Head of caudate nucleus (tissue), 42 donors: Measurements from ENCODE around the gene MAD1L1.
A peak's percentile ranks its signal among the peaks of the same experiment; 100 is the strongest.

Experiments used
- DNase-seq, 42 donors: peaks; one replicate each; pipeline versions ENCODE4 v3.0.0 to v3.0.0-alpha.2; 2020 to 2021; ENCODE audit warnings: mixed read lengths in 7 of 42
- intact Hi-C: fragments of 100-400 bp; cut with DNase I; formaldehyde crosslinking; loops from one replicate; pipeline ENCODE4 v1.15.0; 2022

The MAD1L1 gene

DNA sequence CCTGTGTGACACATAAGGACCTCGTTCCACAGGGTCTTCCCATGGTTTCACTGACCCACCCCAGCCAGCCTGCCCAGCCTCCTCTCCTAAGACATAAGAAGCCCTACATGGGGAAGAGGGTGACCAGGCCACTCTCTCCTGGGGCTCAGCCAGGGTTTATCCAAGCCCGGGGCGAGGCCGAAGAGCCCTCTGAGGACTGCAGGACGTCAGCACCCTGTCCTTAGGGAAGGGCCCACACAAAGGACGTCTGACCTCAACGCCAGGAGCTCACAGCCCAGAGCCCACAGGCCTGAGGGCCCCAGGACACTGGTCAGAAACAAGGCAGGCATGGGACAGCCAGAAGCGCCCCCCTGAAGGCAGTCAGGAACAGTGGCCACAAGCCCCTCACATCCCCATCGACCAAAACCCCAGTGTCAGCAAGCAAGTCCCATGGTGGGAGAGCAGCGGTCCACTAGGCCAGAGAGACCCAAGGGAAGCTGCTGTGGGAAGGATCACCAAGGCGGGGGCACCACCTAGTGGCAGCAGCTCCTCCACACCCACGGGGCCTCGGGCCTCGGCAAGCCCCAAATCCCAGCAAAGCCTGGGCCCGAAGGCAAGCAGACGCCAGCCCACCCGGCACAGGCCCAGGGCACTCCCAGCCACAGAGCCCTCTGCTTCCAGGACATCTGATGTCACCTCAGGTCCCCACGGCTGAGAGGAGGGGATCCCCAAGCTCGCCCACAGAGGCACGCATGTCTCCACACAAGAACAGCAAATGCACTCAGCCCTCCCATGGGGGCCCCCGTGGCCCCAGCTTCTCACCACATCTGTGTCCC, 23.4 kb downstream of the MAD1L1 start:
- peak; percentile 71 to 94 (median 85) for DNase-seq
- intact Hi-C loops: loop anchor here (10.0 kb wide), 2 partner anchors 545 to 635 kb away; partner anchors contain the start of gene PSMG3

DNA sequence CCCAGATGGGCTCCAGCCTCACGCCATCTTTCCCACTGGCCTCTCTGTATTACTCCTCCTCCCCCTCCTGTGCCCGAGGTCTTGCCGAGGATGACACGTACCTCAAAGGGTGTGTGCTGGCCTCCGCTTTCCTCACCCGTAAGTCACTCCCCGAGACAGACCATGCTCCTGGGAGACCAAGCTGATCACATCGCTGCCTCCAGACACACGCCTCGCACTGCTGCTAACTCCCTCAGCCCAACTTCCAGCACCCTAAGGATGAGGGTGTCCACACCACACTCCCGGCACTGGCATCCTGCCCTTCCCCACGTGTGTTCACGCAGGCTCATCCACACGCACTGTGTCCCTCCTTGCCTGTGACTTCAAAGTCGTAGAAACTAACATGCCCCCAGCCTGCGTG, 24.0 kb downstream of the MAD1L1 start:
- DNase-seq: no peak
- intact Hi-C loops: loop anchor here (10.0 kb wide), 2 partner anchors 544 to 634 kb away; partner anchors contain the start of gene PSMG3

- DNase-seq: no peak
- intact Hi-C loops: loop anchor here (10.0 kb wide), 2 partner anchors 540 to 630 kb away; partner anchors contain the start of gene PSMG3
These were observed 27.5 kb downstream of the MAD1L1 start for GRCh38 chr7:2205036-2205780.

GRCh38 chr7:2204446-2204845, 28.3 kb downstream of the MAD1L1 start:
- DNase-seq: no peak
- intact Hi-C loops: loop anchor here (10.0 kb wide), 2 partner anchors 540 to 630 kb away; partner anchors contain the start of gene PSMG3

- intact Hi-C loops: loop anchor here (10.0 kb wide), 2 partner anchors 539 to 629 kb away; partner anchors contain the start of gene PSMG3
- DNase-seq: peak in 2 of 42 donors; percentile 18 to 47
These were observed 28.9 kb downstream of the MAD1L1 start for GRCh38 chr7:2203766-2204300.

DNA sequence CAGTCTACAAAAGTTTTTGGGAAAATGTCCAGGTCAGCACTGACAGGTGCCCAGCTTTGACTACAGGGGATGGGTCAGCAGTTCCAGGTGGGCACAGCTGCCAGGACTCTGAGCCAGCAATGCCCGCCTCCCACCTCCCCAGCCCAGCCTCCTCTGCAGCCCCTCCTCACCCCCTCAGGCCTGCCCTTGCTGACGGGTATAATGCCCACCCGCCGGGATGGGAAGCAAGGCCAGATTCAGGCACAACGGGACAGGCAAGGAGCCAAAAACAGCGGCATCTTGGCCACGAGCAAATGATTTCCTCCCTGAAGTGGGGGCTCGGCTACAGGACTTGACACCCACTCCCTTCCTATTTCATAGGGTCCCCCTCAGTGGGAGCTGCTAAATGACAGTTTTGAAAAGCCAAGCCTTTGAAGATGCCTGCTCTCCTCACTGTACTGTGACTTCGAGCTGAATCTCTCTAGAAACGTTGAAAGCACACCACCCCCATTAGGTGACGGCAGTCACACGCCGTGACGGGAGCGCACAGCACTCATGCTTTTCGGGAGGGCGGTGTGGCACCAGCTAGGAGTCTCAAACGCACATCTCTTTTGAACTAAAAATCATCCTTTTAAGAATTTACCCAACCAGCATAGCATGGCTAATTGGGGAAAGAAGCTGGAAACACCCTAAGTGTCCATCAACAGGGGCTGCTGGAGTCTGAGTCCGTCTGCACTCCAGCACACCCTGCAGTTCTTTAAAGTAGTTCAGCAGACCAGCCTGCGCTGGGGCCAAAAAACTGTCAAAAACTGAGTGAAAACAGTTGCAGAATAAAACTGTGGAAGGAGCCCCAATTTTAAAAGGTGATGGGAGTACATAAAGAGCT, 29.6 kb downstream of the MAD1L1 start:
- intact Hi-C loops: loop anchor here (10.0 kb wide), 2 partner anchors 538 to 628 kb away; partner anchors contain the start of gene PSMG3
- peak in 38 of 42 donors; percentile 19 to 77 (median 53) for DNase-seq

GRCh38 chr7:2202361-2202761, 30.4 kb downstream of the MAD1L1 start:
- peak in 24 of 42 donors; percentile 13 to 67 (median 38) for DNase-seq
- intact Hi-C loops: loop anchor here (10.0 kb wide), 2 partner anchors 538 to 628 kb away; partner anchors contain the start of gene PSMG3

DNA sequence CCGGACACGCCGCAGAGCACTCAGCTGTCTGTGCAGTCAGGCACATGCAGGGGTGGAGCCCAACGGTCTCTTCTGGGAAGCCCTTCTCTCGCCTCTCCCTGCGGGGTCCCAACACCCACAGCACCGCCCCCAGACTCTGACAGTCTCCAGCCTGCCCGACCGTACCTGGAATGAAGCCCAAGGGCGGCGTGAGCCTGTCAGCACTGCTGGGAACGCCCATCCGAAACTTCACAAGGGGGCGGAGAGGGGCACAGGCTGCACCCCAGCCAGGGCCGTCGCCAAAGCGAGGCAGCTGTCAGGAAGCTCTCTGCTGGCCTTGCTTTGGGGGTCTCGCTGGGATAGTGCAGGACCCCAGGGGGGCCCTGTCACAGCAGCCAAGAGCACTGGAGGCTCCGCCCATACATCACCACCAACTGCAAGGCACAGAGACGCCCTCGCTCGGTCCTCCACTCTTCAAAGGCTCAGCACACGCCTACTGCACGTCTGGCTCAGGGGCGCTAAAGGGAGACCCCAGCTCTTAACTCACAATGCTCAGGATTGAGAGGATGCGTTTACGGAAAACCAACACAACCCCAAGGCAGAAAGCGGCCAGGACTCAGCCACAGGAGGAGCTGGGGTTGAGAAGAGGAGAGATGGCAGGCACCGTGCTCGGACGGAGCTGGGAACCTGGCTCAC, 30.9 kb downstream of the MAD1L1 start:
- DNase-seq: peak in 9 of 42 donors; percentile 6 to 27 (median 11)
- intact Hi-C loops: loop anchor here (10.0 kb wide), 2 partner anchors 537 to 627 kb away; partner anchors contain the start of gene PSMG3

GRCh38 chr7:2201128-2201527, 31.6 kb downstream of the MAD1L1 start:
- DNase-seq: peak in 9 of 42 donors; percentile 3 to 22 (median 7)
- intact Hi-C loops: loop anchor here (10.0 kb wide), 2 partner anchors 536 to 626 kb away; partner anchors contain the start of gene PSMG3

GRCh38 chr7:2200584-2200980, 32.2 kb downstream of the MAD1L1 start:
- DNase-seq: peak in 7 of 42 donors; percentile 2 to 29 (median 9)
- intact Hi-C loops: loop anchor here (10.0 kb wide), 2 partner anchors 536 to 626 kb away; partner anchors contain the start of gene PSMG3

DNA sequence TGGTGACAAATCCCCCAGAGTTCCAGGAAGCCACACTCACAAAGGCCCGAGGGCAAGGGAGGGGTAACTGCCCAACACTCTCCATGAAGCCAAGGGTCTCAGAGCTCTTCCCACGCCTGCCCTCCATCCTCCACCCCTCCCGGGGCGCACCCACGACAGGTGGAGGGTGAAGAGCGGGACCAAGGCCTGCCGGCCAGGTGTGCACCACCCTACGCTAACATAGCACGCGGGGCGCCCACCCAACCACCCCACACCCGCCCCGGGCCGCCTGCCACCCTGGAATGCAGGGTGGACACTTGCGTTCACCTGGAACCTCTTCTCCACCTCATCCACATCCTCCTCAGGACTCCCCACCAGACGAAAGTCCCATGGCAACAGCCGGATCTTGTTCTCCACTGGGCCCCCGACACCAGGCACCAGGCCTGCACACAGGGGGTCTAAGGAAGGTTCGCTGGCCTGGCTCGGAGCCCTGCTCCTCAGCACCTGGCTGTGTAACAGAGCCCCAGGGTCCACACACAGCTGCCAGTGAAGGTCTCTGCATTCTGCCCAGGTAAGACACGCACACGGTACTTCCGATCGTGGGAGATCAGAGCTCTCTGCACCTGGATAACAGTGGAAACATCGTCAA, 32.7 kb downstream of the MAD1L1 start:
- intact Hi-C loops: loop anchor here (10.0 kb wide), 2 partner anchors 535 to 625 kb away; partner anchors contain the start of gene PSMG3
- DNase-seq: peak in 6 of 42 donors; percentile 7 to 20 (median 11)

DNA sequence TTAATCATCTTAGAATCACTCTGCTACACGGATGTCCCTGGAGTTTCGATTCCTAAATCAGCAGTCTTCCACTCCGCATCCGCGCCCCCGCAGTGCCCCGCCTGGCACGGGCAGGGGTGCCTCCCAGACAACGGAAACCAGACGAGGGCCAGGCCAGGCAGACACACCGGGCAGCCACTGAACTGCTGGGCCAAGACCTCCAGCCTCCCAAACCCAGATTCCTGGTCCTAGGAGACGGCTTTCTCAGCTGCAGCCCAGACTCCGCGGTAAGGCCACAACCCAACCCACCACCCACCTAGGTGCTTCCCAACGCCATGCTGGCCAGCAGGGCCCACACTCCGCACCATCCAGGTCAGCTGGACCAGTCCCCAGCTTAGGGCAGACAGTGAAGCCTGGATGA, 33.2 kb downstream of the MAD1L1 start:
- peak in 5 of 42 donors; percentile 2 to 28 (median 8) for DNase-seq

GRCh38 chr7:2198760-2199159, 34.0 kb downstream of the MAD1L1 start:
- peak in 7 of 42 donors; percentile 4 to 29 (median 9) for DNase-seq
- intact Hi-C loops: no loop called here

More for the DNA sequence above, 33.2 kb downstream of the MAD1L1 start:
- intact Hi-C loops: no loop called here

GRCh38 chr7:2198206-2198605, 34.5 kb downstream of the MAD1L1 start:
- DNase-seq: peak in 7 of 42 donors; percentile 7 to 35 (median 18)
- intact Hi-C loops: no loop called here

DNA sequence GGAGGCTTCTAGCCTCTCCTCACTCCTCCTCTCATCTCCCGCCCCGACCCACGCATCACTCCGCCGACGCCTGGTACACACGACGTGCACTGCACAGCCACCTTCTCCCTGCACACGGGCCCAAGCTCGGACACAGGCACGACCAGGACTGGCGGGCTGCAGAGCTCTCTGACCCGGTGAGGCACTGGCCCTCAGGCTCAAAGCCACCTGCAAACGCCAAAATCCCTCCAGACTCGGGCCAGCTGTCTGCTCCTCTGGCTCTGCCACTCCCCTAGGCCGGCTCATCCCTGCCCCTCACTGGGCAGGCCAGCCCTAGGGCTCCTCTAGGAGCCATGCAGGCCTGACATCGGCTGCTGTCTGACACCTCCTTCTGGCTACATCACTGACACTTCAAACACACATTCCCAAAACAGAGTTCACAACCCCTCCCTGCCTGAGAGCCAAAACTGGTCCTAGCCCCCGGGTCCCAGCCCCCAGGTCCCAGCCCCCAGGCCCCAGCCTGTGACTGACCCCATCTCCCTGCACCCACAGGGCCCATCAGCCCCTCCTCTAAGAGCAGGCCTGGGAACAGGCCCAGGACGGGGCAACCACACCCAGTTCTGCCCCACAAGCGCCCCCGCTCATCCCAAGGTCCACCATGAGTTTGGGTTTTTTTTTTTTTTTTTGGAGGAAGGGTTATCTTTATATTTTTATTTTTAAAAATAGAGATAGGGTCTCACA, 35.1 kb downstream of the MAD1L1 start:
- intact Hi-C loops: no loop called here
- peak in 7 of 42 donors; percentile 5 to 33 (median 12) for DNase-seq
